CD14-positive monocyte (primary cell): ENCODE measurements around the gene SYNM. TPM values are rescaled to one million over a fixed set of nuclear protein-coding genes. Genes with fewer than 3 reads are reported as not detected.

Experiments
- DNase-seq, 3 donors: peaks; one replicate each; pipeline ENCODE4 v3.0.0-alpha.2; 2011 to 2022
- H2AFZ ChIP-seq: 2 replicates; pipeline ENCODE4 v1.6.0; 2012; ENCODE audit warnings: mild to moderate bottlenecking, low read depth, low read length, inconsistent platforms; ENCODE audit not compliant: insufficient read depth, poor library complexity, severe bottlenecking
- H3K27ac ChIP-seq, 2 donors: 1 replicate in 1 of 2; 2 replicates in 1 of 2; pipeline ENCODE4 v1.5.1; 2012 to 2013; ENCODE audit warnings: low read length in 2 of 2, control low read depth in 1 of 2, inconsistent platforms in 1 of 2, low read depth in 1 of 2, mild to moderate bottlenecking in 1 of 2
- H3K27me3 ChIP-seq, 2 donors: one replicate each; pipeline versions ENCODE4 v1.6.0 to v1.6.1; 2011 to 2013; ENCODE audit warnings: low read length in 2 of 2; ENCODE audit not compliant: control insufficient read depth in 2 of 2, insufficient read depth in 2 of 2
- H3K36me3 ChIP-seq, 2 donors: replicated peaks in 1 of 2; 1 replicate in 1 of 2; 2 replicates in 1 of 2; pipeline versions ENCODE4 v1.5.1 to v1.6.1; 2012 to 2013; ENCODE audit warnings: low read length in 2 of 2, control low read depth in 1 of 2, inconsistent platforms in 1 of 2, mild to moderate bottlenecking in 1 of 2; ENCODE audit not compliant: insufficient read depth in 2 of 2, control insufficient read depth in 1 of 2
- H3K4me1 ChIP-seq, 2 donors: 1 replicate in 1 of 2; 2 replicates in 1 of 2; pipeline versions ENCODE4 v1.5.1 to v1.6.1; 2012 to 2013; ENCODE audit warnings: low read length in 2 of 2, control low read depth in 1 of 2, inconsistent platforms in 1 of 2, mild to moderate bottlenecking in 1 of 2, moderate library complexity in 1 of 2; ENCODE audit not compliant: insufficient read depth in 2 of 2, control insufficient read depth in 1 of 2
- H3K4me2 ChIP-seq: replicated peaks from 2 replicates; pipeline ENCODE3; 2012; ENCODE audit warnings: low read length, moderate library complexity, mild to moderate bottlenecking; ENCODE audit not compliant: poor library complexity, severe bottlenecking; ENCODE audit errors: extremely low read depth
- H3K4me3 ChIP-seq, 3 experiments: fragments of 200-600 bp in 1 of 3; sonication (generic) in 1 of 3; replicated peaks in 1 of 3; 1 replicate in 2 of 3; 2 replicates in 1 of 3; pipeline ENCODE4 v1.5.1; 2011 to 2013; ENCODE audit warnings: low read length in 3 of 3, mild to moderate bottlenecking in 3 of 3, control low read depth in 2 of 3, low read depth in 2 of 3, inconsistent platforms in 1 of 3, moderate library complexity in 1 of 3
- H3K79me2 ChIP-seq: 2 replicates; pipeline ENCODE4 v1.6.0; 2012; ENCODE audit warnings: mild to moderate bottlenecking, control low read depth, inconsistent platforms, low read length, moderate library complexity; ENCODE audit not compliant: insufficient read depth
- H3K9ac ChIP-seq: 2 replicates; pipeline ENCODE4 v1.6.0; 2017; ENCODE audit warnings: low read length, mild to moderate bottlenecking; ENCODE audit not compliant: insufficient read depth, poor library complexity, severe bottlenecking
- H3K9me3 ChIP-seq, 2 donors: replicated peaks in 1 of 2; 1 replicate in 1 of 2; 2 replicates in 1 of 2; pipeline versions ENCODE4 v1.5.1 to v1.6.1; 2012 to 2013; ENCODE audit warnings: low read length in 2 of 2, control low read depth in 1 of 2; ENCODE audit not compliant: control insufficient read depth in 1 of 2, insufficient read depth in 1 of 2
- H4K20me1 ChIP-seq: 2 replicates; pipeline ENCODE4 v1.6.0; 2012; ENCODE audit warnings: mild to moderate bottlenecking, low read length, control low read depth, moderate library complexity; ENCODE audit not compliant: insufficient read depth
- H3K27ac Mint-ChIP-seq, 7 donors: one replicate each; pipeline ENCODE4 v1.8.0; 2020; ENCODE audit warnings: mild to moderate bottlenecking in 7 of 7, mixed read lengths in 7 of 7, moderate library complexity in 6 of 7, inconsistent platforms in 2 of 7
- H3K27me3 Mint-ChIP-seq, 3 donors: one replicate each; pipeline ENCODE4 v1.8.0; 2021 to 2022; ENCODE audit warnings: low read depth in 3 of 3, mild to moderate bottlenecking in 3 of 3, mixed read lengths in 3 of 3, moderate library complexity in 3 of 3, inconsistent platforms in 1 of 3
- H3K36me3 Mint-ChIP-seq, 2 donors: one replicate each; pipeline ENCODE4 v1.8.0; 2020; ENCODE audit warnings: mixed read lengths in 2 of 2, inconsistent platforms in 1 of 2, mild to moderate bottlenecking in 1 of 2
- H3K4me1 Mint-ChIP-seq: one replicate; pipeline ENCODE4 v1.8.0; 2020; ENCODE audit warnings: mild to moderate bottlenecking, mixed read lengths
- H3K4me3 Mint-ChIP-seq, 2 donors: one replicate each; pipeline ENCODE4 v1.8.0; 2020; ENCODE audit warnings: mild to moderate bottlenecking in 2 of 2, mixed read lengths in 2 of 2, moderate library complexity in 1 of 2
- H3K9me3 Mint-ChIP-seq, 7 donors: one replicate each; pipeline ENCODE4 v1.8.0; 2020 to 2022; ENCODE audit warnings: mixed read lengths in 7 of 7, mild to moderate bottlenecking in 6 of 7, moderate library complexity in 6 of 7, inconsistent platforms in 2 of 7
- CTCF ChIP-seq: fragments of 200-600 bp; IDR thresholded peaks from one replicate; pipeline ENCODE4 v1.8.0; 2022; ENCODE audit warnings: antibody characterized with exemption, mild to moderate bottlenecking
- WGBS: methylation state at CpG from one replicate; pipeline ENCODE4 v1.1.5; 2013; ENCODE audit warnings: missing lambda C conversion rate; ENCODE audit not compliant: insufficient coverage; 5-methylcytosine and 5-hydroxymethylcytosine counted together
- intact Hi-C, 2 donors: fragments of 100-400 bp; cut with micrococcal nuclease; formaldehyde crosslinking; loops; one replicate each; pipeline versions ENCODE4 v1.15.0 to v1.15.1; 2023
- polyA plus RNA-seq, 3 donors: library from polyadenylated mRNA; depleted of rRNA in 1 of 3; unstranded in 2 of 3; stranded (reverse) in 1 of 3; fragments of 300-500 nt in 2 of 3; fragments of >200 nt in 1 of 3; fragmentation: Illumina TruSeq in 2 of 3; gene quantifications; 1 replicate in 2 of 3; 2 replicates in 1 of 3; pipeline ENCODE4 v1.2.3, GENCODE V29; 2012 to 2021

The SYNM gene
- polyA plus RNA-seq, 3 donors = 0.04 to 0.05 TPM; not detected in 1

- no peaks in the 10 kb centered on the region for H3K27me3 ChIP-seq
- H3K79me2 ChIP-seq = no peaks in the 10 kb centered on the region
- no peak overlapping the region for H3K4me3 ChIP-seq
- H3K36me3 ChIP-seq = no peaks in the 10 kb centered on the region
- Mint-ChIP-seq H3K27me3 (peaks cover 1 to 6% (median 2%) of the 10 kb centered on the region in 3 donors), H3K4me1 (no peaks in the 10 kb centered on the region), H3K4me3 (no peak overlapping the region), H3K27ac (no peak overlapping the region), H3K36me3 (no peaks in the 10 kb centered on the region), H3K9me3 (peaks cover 0 to 3% (median 0%) of the 10 kb centered on the region in 7 donors)
- no peaks in the 10 kb centered on the region for H3K9me3 ChIP-seq
- H2AFZ ChIP-seq = no peak overlapping the region
- TF ChIP-seq CTCF = no peak
- H3K27ac ChIP-seq = no peak overlapping the region
- H3K4me1 ChIP-seq = no peaks in the 10 kb centered on the region
- no peak overlapping the region for H3K4me2 ChIP-seq
- H4K20me1 ChIP-seq = no peaks in the 10 kb centered on the region
- no peak for DNase-seq
- no peak overlapping the region for H3K9ac ChIP-seq
- intact Hi-C loops = no loop called here
- 97% methylated on average over 19 of the region's 20 CpGs for WGBS
These were observed 12.8 kb downstream of the SYNM start for GRCh38 chr15:99117563-99118257.

GRCh38 chr15:99118258-99118632 is 13.4 kb downstream of the SYNM start:
- Histone ChIP-seq H3K27me3 (no peaks in the 10 kb centered on the region), H3K79me2 (no peaks in the 10 kb centered on the region), H3K9me3 (no peaks in the 10 kb centered on the region), H3K4me1 (peaks cover under 1% of the 10 kb centered on the region in 2 donors), H3K4me2 (no peak overlapping the region), H2AFZ (no peak overlapping the region), H3K9ac (no peak overlapping the region), H3K4me3 (no peak overlapping the region), H4K20me1 (no peaks in the 10 kb centered on the region), H3K27ac (no peak overlapping the region), H3K36me3 (no peaks in the 10 kb centered on the region)
- H3K4me1 Mint-ChIP-seq = no peaks in the 10 kb centered on the region
- TF ChIP-seq CTCF = no peak
- 98% methylated on average over 4 of the region's 7 CpGs for WGBS
- H3K4me3 Mint-ChIP-seq = no peak overlapping the region
- H3K27ac Mint-ChIP-seq = no peak overlapping the region
- DNase-seq = no peak
- peaks cover 0 to 2% (median 0%) of the 10 kb centered on the region in 7 donors for H3K9me3 Mint-ChIP-seq
- H3K27me3 Mint-ChIP-seq = peaks cover 1 to 6% (median 6%) of the 10 kb centered on the region in 3 donors
- H3K36me3 Mint-ChIP-seq = no peaks in the 10 kb centered on the region
- intact Hi-C loops = no loop called here
